ENCODE data around the gene DNAH8. TPM values are rescaled to one million over a fixed set of nuclear protein-coding genes. Genes with fewer than 3 reads are reported as not detected.

The DNAH8 gene
- total RNA-seq, 1 donor from 2014 or later: 0.89 TPM

- DNase-seq: no peak
Measured at GRCh38 chr6:39053854-39054576, 338.9 kb downstream of the DNAH8 start.

- no peak for DNase-seq
Measured at GRCh38 chr6:39054577-39055142, 339.5 kb downstream of the DNAH8 start.

GRCh38 chr6:39055661-39056060, 340.6 kb downstream of the DNAH8 start:
- no peak for DNase-seq

GRCh38 chr6:39056191-39056590, 341.1 kb downstream of the DNAH8 start:
- no peak for DNase-seq

- DNase-seq: no peak
Measured at GRCh38 chr6:39056681-39057080, 341.6 kb downstream of the DNAH8 start.

GRCh38 chr6:39057251-39058155, 342.4 kb downstream of the DNAH8 start:
- no peak for DNase-seq

- no peak for DNase-seq
Measured at GRCh38 chr6:39058471-39059147, 343.5 kb downstream of the DNAH8 start.

- DNase-seq: no peak
Measured at GRCh38 chr6:39059496-39060310, 344.6 kb downstream of the DNAH8 start.

- no peak for DNase-seq
Measured at GRCh38 chr6:39060467-39061160, 345.5 kb downstream of the DNAH8 start.

GRCh38 chr6:39061182-39061581, 346.1 kb downstream of the DNAH8 start:
- DNase-seq: no peak

GRCh38 chr6:39061588-39061987, 346.5 kb downstream of the DNAH8 start:
- no peak for DNase-seq

- no peak for DNase-seq
Measured at GRCh38 chr6:39062014-39062740, 347.1 kb downstream of the DNAH8 start.

GRCh38 chr6:39063526-39063925, 348.4 kb downstream of the DNAH8 start:
- no peak for DNase-seq

GRCh38 chr6:39065561-39065960, 350.4 kb downstream of the DNAH8 start:
- no peak for DNase-seq

GRCh38 chr6:39068391-39068790, 353.3 kb downstream of the DNAH8 start:
- DNase-seq: no peak

- DNase-seq: no peak
Measured at GRCh38 chr6:39072830-39073229, 357.7 kb downstream of the DNAH8 start.

- no peak for DNase-seq
Measured at GRCh38 chr6:39073471-39074355, 358.6 kb downstream of the DNAH8 start.

GRCh38 chr6:39074486-39074885, 359.4 kb downstream of the DNAH8 start:
- DNase-seq: no peak

- DNase-seq: no peak
Measured at GRCh38 chr6:39075010-39075686, 360.0 kb downstream of the DNAH8 start.
